ENCODE results near the gene ALCAM.

- TF ChIP-seq YY1 (IDR thresholded peaks at IDR 0.05; ENCODE audit: insufficient read depth, insufficient read length) (no peak), ZNF274 (IDR thresholded peaks at IDR 0.05; ENCODE audit: low read depth, low read length) (no peak)
These were observed 14.9 kb upstream of the ALCAM start for GRCh38 chr3:105351821-105352220.

Data from NT2/D1 (cell line).